GM18909 (cell line): ENCODE results near the gene DCANP1.
"Not testable (repeated sequence)": the region's sequence is repeated elsewhere in the genome, so short reads cannot be mapped to it uniquely, and the experiment has no call there.

Source experiments
- ATAC-seq: cut with Tn5 transposase; IDR thresholded peaks from one replicate; pipeline ENCODE4 v1.9.1; 2021; ENCODE audit warnings: mild to moderate bottlenecking; ENCODE audit not compliant: unreplicated experiment, poor library complexity

The DCANP1 gene

DNA sequence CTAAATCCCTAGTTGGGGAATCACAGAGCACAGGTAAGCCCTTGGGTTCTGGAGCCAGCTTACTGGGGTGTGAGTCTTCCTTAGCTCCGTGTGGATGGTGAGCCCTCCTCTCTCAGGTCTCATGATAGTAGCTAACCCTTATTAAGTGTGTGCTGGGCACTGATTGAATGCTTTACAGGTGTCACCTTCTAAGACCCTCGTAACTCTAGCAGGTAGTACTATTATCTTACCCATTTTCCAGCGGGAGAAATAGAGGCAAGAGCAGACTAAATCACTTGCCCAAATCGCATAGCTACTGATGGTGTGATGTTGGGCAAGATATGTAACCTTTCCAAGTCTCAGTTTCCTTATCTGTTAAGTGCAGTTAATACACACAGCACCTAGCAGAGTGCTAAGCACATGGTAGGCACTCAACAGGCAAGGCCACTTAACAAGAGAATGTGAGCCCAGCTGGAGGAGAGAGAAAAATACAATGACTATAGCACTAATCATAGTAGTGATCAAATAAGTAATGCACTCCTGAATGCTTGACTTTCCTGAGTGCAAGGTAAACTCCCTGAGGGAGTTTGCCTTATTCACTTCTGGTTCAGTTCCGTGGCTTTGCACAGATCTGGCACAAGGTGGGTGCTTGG, at the start of gene DCANP1:
Gene DCANP1 (minus strand): TSS at position 51 of the 632 bp plus-strand sequence. CDS start 240 bp downstream, outside the sequence.
- ATAC-seq, result no peak

DNA sequence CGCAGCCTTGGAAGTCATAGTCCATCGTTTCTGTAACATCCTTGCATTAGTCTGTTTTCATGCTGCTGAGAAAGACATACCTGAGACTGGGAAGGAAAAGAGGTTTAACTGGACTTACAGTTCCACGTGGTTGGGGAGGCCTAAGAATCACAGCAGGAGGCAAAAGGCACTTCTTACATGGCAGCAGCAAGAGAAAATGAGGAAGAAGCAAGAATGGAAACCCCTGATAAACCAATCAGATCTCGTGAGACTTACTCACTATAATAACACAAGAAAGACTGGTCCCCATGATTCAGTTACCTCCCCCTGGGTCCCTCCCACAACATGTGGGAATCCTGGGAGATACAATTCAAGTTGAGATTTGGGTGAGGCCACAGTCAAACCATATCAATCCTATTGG, 48.4 kb upstream of the DCANP1 start:
- not testable (repeated sequence) for ATAC-seq

GRCh38 chr5:135494196-135494595, 47.0 kb upstream of the DCANP1 start:
- ATAC-seq, result no peak

DNA sequence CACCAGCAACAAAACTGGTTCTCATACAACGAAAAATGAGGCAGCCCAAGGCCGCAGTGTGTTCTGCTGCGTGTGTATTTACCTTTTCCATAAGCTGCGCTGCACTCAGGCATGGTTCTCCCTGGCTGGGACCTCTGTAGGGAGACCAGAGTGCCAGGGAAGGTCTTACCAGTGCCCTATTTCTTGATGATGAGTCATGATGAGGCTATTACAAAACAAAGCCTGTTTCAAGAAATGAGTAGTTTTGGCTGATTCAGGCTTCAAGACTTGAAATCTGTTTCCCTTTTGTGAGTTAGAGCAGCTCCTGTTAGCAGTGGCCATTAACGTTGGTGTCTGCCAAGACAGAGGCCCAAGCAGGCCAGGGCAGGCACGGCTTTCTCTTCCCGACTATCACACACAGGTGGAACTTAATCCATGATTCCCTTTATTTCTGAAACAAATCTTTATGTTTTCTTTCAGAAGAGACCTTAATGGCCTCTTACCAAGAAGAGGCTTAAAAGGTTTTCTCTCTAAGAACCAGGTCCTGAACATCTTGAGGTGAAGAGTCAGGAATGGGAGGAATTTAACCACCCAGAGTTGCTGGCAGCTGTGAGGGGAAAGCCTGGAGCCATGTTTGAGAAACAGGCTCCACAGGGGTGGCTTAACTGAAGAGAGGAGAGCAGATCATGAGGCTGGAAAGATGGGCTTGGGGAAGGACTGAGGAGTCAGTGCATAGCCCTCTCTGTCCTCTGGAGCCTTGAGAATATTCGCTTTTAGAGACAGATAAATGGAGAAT, 46.4 kb upstream of the DCANP1 start:
- ATAC-seq, result no peak

DNA sequence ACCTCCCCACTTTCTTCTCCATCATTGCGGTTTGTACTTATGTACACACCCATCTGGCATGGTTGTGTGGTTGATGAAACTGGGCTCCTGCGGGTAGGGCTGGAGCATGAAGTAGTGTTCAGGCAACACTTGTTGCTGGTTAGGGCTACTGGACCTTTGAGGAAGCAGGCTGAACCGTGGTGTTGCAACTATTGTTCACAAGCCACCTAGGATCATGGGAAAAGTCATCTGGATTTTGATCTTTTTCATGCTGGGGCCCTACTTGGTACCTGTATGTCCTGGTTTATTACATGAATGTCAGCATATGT, 45.1 kb upstream of the DCANP1 start:
- no peak for ATAC-seq

GRCh38 chr5:135491552-135492318, 44.6 kb upstream of the DCANP1 start:
- ATAC-seq, result no peak

- ATAC-seq, result no peak
Measured at GRCh38 chr5:135491038-135491551, 43.9 kb upstream of the DCANP1 start.

DNA sequence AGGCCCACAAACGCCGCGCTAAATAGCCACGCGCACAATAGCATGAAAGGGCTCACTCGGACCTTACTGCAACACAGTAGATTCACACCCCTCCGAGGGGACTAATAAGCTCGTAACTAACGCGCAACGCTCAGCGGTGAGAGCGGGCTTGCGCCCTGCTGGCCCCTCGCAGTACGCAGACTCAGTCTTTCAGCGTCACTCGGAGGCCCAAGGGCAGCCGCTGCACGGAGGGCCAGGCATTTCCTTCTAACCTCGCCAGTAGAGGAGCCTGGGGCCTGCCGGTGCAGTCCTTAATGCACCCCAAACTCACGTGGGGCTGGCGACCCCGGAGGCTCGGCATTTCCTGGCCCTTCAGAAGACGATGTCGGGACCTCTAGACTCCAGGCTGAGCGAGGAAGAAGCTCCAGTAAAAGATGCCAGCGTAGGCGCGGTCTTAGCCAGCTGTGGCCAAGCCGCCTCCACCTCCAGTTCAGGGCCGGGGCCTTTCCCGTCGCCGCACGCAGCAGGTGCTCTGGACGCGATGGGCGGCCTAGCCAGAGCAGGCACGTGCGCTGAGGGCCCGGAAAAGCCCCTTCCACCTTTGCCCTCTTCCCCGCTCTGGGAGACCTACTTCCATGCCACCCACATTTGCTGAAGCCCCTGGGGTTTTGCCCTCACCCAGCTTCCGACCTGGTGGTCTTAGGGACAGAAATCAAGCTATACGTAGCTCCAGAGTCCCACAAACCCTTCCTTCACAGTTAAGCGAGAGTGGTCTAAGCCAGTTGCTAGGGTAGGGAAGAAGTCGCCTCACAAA, 43.3 kb upstream of the DCANP1 start:
- ATAC-seq, result no peak

GRCh38 chr5:135489466-135490244, 42.5 kb upstream of the DCANP1 start:
- no peak for ATAC-seq

GRCh38 chr5:135488727-135489465, 41.7 kb upstream of the DCANP1 start:
- no peak for ATAC-seq

- ATAC-seq, result no peak
Measured at GRCh38 chr5:135487839-135488514, 40.8 kb upstream of the DCANP1 start.

- ATAC-seq, result no peak
Measured at GRCh38 chr5:135487037-135487395, 39.9 kb upstream of the DCANP1 start.

GRCh38 chr5:135486131-135487036, 39.2 kb upstream of the DCANP1 start:
- no peak for ATAC-seq

- ATAC-seq, result no peak
Measured at GRCh38 chr5:135484674-135485086, 37.5 kb upstream of the DCANP1 start.

GRCh38 chr5:135483254-135483653, 36.1 kb upstream of the DCANP1 start:
- ATAC-seq, result no peak

- no peak for ATAC-seq
Measured at GRCh38 chr5:135482381-135482933, 35.3 kb upstream of the DCANP1 start.

GRCh38 chr5:135481909-135482311, 34.8 kb upstream of the DCANP1 start:
- ATAC-seq, result no peak
